Measurements from ENCODE around the gene NUDT16L1.
"Not testable (repeated sequence)": the region's sequence is repeated elsewhere in the genome, so short reads cannot be mapped to it uniquely, and the experiment has no call there.

Gene NUDT16L1

GRCh38 chr16:4648917-4649316, 44.4 kb upstream of the NUDT16L1 start:
- TF ChIP-seq CTCF (IDR thresholded peaks at IDR 0.05; ENCODE audit: low read depth, low read length): no peak
- no peak for TF ChIP-seq EZH2phosphoT487 (IDR thresholded peaks at IDR 0.05; ENCODE audit: low read depth)
- Histone ChIP-seq H4K20me1 (ENCODE audit: insufficient read depth, low read length) (peaks cover 14% of the 10 kb centered on the region; the same call in 1 of the 2 replicates), H3K27ac (ENCODE audit: low read length) (no peak overlapping the region), H3K4me3 (ENCODE audit: low read length) (no peak overlapping the region), H3K27me3 (ENCODE audit: low read depth, low read length) (no peaks in the 10 kb centered on the region), H3K9me3 (ENCODE audit: insufficient read depth, low read length) (no peaks in the 10 kb centered on the region), H2AFZ (ENCODE audit: low read depth, low read length) (no peak overlapping the region), H3K36me3 (replicated peaks; ENCODE audit: low read depth, low read length) (peaks cover 10% of the 10 kb centered on the region), H3K9ac (ENCODE audit: low read length) (no peak overlapping the region), H3K4me1 (ENCODE audit: low read length) (peaks cover 6% of the 10 kb centered on the region), H3K4me2 (ENCODE audit: low read length) (no peak overlapping the region), H3K79me2 (ENCODE audit: low read length) (peaks cover 33% of the 10 kb centered on the region)

- H3K27me3 ChIP-seq (ENCODE audit: low read depth, low read length): no peaks in the 10 kb centered on the region
- no peak overlapping the region for H3K4me2 ChIP-seq (ENCODE audit: low read length)
- H3K36me3 ChIP-seq (replicated peaks; ENCODE audit: low read depth, low read length): peaks cover 10% of the 10 kb centered on the region
- no peaks in the 10 kb centered on the region for H3K9me3 ChIP-seq (ENCODE audit: insufficient read depth, low read length)
- H3K79me2 ChIP-seq (ENCODE audit: low read length): peaks cover 26% of the 10 kb centered on the region
- TF ChIP-seq EZH2phosphoT487 (IDR thresholded peaks at IDR 0.05; ENCODE audit: low read depth): no peak
- TF ChIP-seq CTCF (IDR thresholded peaks at IDR 0.05; ENCODE audit: low read depth, low read length): no peak
- H2AFZ ChIP-seq (ENCODE audit: low read depth, low read length): no peak overlapping the region
- H4K20me1 ChIP-seq (ENCODE audit: insufficient read depth, low read length): peaks cover 14% of the 10 kb centered on the region; the same call in 1 of the 2 replicates
- no peak overlapping the region for H3K27ac ChIP-seq (ENCODE audit: low read length)
- no peak overlapping the region for H3K9ac ChIP-seq (ENCODE audit: low read length)
- H3K4me1 ChIP-seq (ENCODE audit: low read length): peaks cover 6% of the 10 kb centered on the region
- no peak overlapping the region for H3K4me3 ChIP-seq (ENCODE audit: low read length)
These were observed 43.5 kb upstream of the NUDT16L1 start for GRCh38 chr16:4649744-4650442.

GRCh38 chr16:4650443-4651074, 42.8 kb upstream of the NUDT16L1 start:
- TF ChIP-seq CTCF (IDR thresholded peaks at IDR 0.05; ENCODE audit: low read depth, low read length): peak; percentile 82

GRCh38 chr16:4651827-4652226, 41.5 kb upstream of the NUDT16L1 start:
- H3K4me2 ChIP-seq (ENCODE audit: low read length): no peak overlapping the region
- TF ChIP-seq EZH2phosphoT487 (IDR thresholded peaks at IDR 0.05; ENCODE audit: low read depth) (no peak), CTCF (IDR thresholded peaks at IDR 0.05; ENCODE audit: low read depth, low read length) (no peak)

More at GRCh38 chr16:4650443-4651074, 42.8 kb upstream of the NUDT16L1 start:
- Histone ChIP-seq H3K79me2 (ENCODE audit: low read length) (peaks cover 22% of the 10 kb centered on the region), H3K36me3 (replicated peaks; ENCODE audit: low read depth, low read length) (peaks cover 10% of the 10 kb centered on the region), H4K20me1 (ENCODE audit: insufficient read depth, low read length) (peaks cover 13% of the 10 kb centered on the region; the same call in 1 of the 2 replicates)
- H3K4me1 ChIP-seq (ENCODE audit: low read length); H3K4me2 ChIP-seq (ENCODE audit: low read length); H3K4me3 ChIP-seq (ENCODE audit: low read length); H3K9ac ChIP-seq (ENCODE audit: low read length); H2AFZ ChIP-seq (ENCODE audit: low read depth, low read length); H3K9me3 ChIP-seq (ENCODE audit: insufficient read depth, low read length); H3K27ac ChIP-seq (ENCODE audit: low read length); H3K27me3 ChIP-seq (ENCODE audit: low read depth, low read length): not testable (repeated sequence)

More at GRCh38 chr16:4651827-4652226, 41.5 kb upstream of the NUDT16L1 start:
- Histone ChIP-seq H3K27ac (ENCODE audit: low read length) (no peak overlapping the region), H2AFZ (ENCODE audit: low read depth, low read length) (no peak overlapping the region), H3K9me3 (ENCODE audit: insufficient read depth, low read length) (no peaks in the 10 kb centered on the region), H3K4me1 (ENCODE audit: low read length) (peaks cover 6% of the 10 kb centered on the region), H3K4me3 (ENCODE audit: low read length) (no peak overlapping the region), H3K36me3 (replicated peaks; ENCODE audit: low read depth, low read length) (peaks cover 13% of the 10 kb centered on the region), H3K79me2 (ENCODE audit: low read length) (peaks cover 12% of the 10 kb centered on the region), H3K9ac (ENCODE audit: low read length) (no peak overlapping the region), H3K27me3 (ENCODE audit: low read depth, low read length) (no peaks in the 10 kb centered on the region), H4K20me1 (ENCODE audit: insufficient read depth, low read length) (peaks cover 6% of the 10 kb centered on the region; the same call in 1 of the 2 replicates)

All from OCI-LY3 (cell line).